Suprapubic skin (tissue), 4 donors: ENCODE measurements around the gene ZNF292. TPM values are rescaled to one million over a fixed set of nuclear protein-coding genes. Genes with fewer than 3 reads are reported as not detected.

Source experiments
- DNase-seq, 2 donors: peaks; one replicate each; pipeline ENCODE4 v3.0.0-alpha.2; 2019; ENCODE audit warnings: low spot score in 2 of 2
- H3K27ac ChIP-seq: fragments of 200-600 bp; sonication (generic); one replicate; pipeline ENCODE4 v1.5.1; 2019
- H3K27me3 ChIP-seq: fragments of 200-600 bp; sonication (generic); one replicate; pipeline ENCODE4 v1.5.1; 2019
- H3K36me3 ChIP-seq: fragments of 200-600 bp; sonication (generic); one replicate; pipeline ENCODE4 v1.5.1; 2019
- H3K4me1 ChIP-seq: fragments of 200-600 bp; sonication (generic); one replicate; pipeline ENCODE4 v1.5.1; 2019
- H3K4me3 ChIP-seq: fragments of 200-600 bp; sonication (generic); one replicate; pipeline ENCODE4 v1.5.1; 2019; ENCODE audit warnings: mild to moderate bottlenecking
- H3K9me3 ChIP-seq: fragments of 200-600 bp; sonication (generic); one replicate; pipeline ENCODE4 v1.5.1; 2019
- EP300 ChIP-seq: sonication (generic); formaldehyde crosslinking; IDR thresholded peaks from one replicate; pipeline ENCODE4 v1.6.1; 2017; ENCODE audit warnings: antibody characterized with exemption
- POLR2A ChIP-seq, 2 donors: fragments of 450-650 bp; IDR thresholded peaks; one replicate each; pipeline ENCODE4 v1.6.1; 2017; ENCODE audit warnings: antibody characterized with exemption in 2 of 2, mild to moderate bottlenecking in 2 of 2, moderate library complexity in 2 of 2
- POLR2AphosphoS5 ChIP-seq, 3 donors: sonication (generic); formaldehyde crosslinking; IDR thresholded peaks; one replicate each; pipeline ENCODE4 v1.6.1; 2017; ENCODE audit warnings: antibody characterized with exemption in 3 of 3
- WGBS: methylation state at CpG from one replicate; pipeline ENCODE4 v1.1.5; 2018; 5-methylcytosine and 5-hydroxymethylcytosine counted together
- total RNA-seq, 4 donors: library from RNA; depleted of rRNA; stranded (reverse); fragments of >200 nt; gene quantifications; one replicate each; pipeline ENCODE4 v1.1.0, GENCODE V29; 2016
- TF ChIP-seq, protein P1 (sequence below), 2 donors: fragments of 200-600 bp in 1 of 2; fragments of 450-650 bp in 1 of 2; sonication (generic) in 1 of 2; IDR thresholded peaks; one replicate each; pipeline ENCODE4 v1.5.1; 2016 to 2019; ENCODE audit warnings: antibody characterized with exemption in 2 of 2, mild to moderate bottlenecking in 1 of 2, moderate library complexity in 1 of 2

ZNF292 gene
- total RNA-seq, 4 donors from 2014 or later: 26.7 to 111 (median 34.7) TPM

DNA sequence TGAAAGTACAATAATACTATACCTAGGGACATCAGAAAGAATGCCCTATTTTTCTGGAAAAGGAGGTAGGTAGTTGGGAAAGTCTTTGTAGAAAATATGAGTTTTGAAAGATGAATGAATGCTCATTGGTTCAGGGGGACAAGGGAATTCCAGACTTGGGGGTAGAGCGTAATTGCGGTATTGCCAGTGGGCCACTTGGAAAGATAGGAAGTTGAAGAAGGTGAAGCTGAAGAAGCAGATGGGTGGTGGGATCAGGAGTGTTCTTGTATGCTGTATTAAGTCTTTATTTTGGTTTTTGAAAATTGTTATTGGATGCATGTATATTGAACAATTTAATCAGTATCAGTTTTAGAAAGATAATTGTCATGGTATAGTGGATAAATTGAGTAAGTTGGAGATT lies 109.1 kb downstream of the ZNF292 start:
- Histone ChIP-seq H3K36me3 (no peaks in the 10 kb centered on the region), H3K4me3 (no peak overlapping the region), H3K4me1 (no peaks in the 10 kb centered on the region), H3K27me3 (no peaks in the 10 kb centered on the region), H3K9me3 (no peaks in the 10 kb centered on the region), H3K27ac (no peak overlapping the region)
- TF ChIP-seq, protein P1, sequence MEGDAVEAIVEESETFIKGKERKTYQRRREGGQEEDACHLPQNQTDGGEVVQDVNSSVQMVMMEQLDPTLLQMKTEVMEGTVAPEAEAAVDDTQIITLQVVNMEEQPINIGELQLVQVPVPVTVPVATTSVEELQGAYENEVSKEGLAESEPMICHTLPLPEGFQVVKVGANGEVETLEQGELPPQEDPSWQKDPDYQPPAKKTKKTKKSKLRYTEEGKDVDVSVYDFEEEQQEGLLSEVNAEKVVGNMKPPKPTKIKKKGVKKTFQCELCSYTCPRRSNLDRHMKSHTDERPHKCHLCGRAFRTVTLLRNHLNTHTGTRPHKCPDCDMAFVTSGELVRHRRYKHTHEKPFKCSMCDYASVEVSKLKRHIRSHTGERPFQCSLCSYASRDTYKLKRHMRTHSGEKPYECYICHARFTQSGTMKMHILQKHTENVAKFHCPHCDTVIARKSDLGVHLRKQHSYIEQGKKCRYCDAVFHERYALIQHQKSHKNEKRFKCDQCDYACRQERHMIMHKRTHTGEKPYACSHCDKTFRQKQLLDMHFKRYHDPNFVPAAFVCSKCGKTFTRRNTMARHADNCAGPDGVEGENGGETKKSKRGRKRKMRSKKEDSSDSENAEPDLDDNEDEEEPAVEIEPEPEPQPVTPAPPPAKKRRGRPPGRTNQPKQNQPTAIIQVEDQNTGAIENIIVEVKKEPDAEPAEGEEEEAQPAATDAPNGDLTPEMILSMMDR (IDR thresholded peaks at IDR 0.05): no peak
- no peak for TF ChIP-seq EP300
- no peak for TF ChIP-seq POLR2AphosphoS5 (IDR thresholded peaks at IDR 0.05)
- TF ChIP-seq POLR2A (IDR thresholded peaks at IDR 0.05): no peak
- WGBS: 73% methylated on average over 2 of the region's 2 CpGs
- DNase-seq: no peak

DNA sequence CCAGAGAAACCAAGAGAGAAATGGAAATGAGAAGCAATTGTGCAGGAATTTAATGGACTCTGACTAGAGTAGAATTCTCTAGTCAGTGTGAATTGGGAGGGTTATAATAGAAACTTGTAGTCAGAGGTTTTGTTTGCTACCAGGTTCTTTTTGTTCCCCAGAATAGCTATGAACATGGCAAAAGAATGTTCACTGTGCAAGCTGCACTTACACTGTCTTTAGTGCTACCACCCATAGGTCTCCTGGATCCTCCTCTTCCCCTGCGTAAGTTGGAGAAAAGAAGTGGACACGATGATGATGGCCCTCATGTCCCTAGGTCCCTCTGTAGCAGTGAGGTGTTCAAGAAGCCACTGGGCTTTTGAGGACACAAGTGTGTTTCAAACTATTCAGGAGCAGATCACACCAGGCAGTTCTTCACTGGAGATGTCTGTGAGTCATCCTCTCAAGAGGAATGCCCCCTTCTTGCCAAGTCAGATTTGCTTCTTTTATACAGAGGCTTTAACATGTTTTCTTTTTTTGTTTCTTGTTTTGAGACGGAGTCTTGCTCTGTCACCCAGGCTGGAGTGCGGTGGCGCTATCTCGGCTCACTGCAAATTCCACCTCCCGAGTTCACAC lies 119.4 kb downstream of the ZNF292 start:
- H3K36me3 ChIP-seq: no peaks in the 10 kb centered on the region
- H3K27me3 ChIP-seq: no peaks in the 10 kb centered on the region
- H3K27ac ChIP-seq: no peak overlapping the region
- TF ChIP-seq POLR2AphosphoS5 (IDR thresholded peaks at IDR 0.05) (no peak), EP300 (no peak), POLR2A (IDR thresholded peaks at IDR 0.05) (no peak)
- TF ChIP-seq, protein P1 (IDR thresholded peaks at IDR 0.05): no peak
- DNase-seq: no peak
- H3K4me3 ChIP-seq: no peak overlapping the region
- no peaks in the 10 kb centered on the region for H3K9me3 ChIP-seq
- no peaks in the 10 kb centered on the region for H3K4me1 ChIP-seq
- 75% methylated on average over 7 of the region's 7 CpGs for WGBS

DNA sequence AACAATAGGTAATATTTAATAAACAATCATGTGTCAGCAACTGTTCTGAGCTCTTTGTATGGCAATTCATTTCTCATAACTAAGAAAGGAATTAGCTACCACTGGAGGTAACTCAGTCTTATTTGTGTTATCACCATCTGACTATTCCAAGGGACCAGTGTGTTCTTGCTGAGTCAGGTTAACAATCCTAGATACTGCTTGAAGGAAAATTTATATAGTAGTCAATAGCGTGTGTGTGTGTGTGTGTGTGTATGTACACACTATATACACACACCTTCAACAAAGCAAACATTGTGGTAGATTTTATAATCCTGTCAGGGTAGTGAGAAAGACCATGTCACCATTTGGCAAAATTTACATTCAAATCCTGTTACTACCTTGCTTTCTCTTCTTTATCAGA lies 121.3 kb downstream of the ZNF292 start:
- no peak for DNase-seq

DNA sequence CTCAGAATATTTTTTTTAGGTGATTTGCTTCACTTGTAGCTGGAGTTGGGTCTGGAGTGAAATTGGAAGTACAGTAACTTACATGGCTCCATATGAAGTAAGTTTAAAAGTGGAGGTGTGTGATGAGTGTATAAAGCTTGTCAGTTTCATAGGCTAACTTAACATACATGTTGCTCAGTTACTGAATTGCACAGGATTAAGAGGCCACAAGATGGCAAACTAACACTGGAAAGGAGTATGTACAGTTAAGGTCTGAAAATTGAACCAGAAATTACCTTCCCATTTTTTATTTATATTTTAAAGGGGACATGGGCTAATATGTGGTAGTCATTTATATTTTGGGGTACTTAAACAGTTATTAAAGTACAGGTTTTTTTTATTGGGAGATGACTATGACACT lies 121.8 kb downstream of the ZNF292 start:
- DNase-seq: no peak
- TF ChIP-seq, protein P1 (IDR thresholded peaks at IDR 0.05): no peak
- no peak for TF ChIP-seq POLR2AphosphoS5 (IDR thresholded peaks at IDR 0.05)
- TF ChIP-seq POLR2A (IDR thresholded peaks at IDR 0.05): no peak
- no peak for TF ChIP-seq EP300
- no peaks in the 10 kb centered on the region for H3K9me3 ChIP-seq
- no peaks in the 10 kb centered on the region for H3K27me3 ChIP-seq
- no peaks in the 10 kb centered on the region for H3K36me3 ChIP-seq
- no peaks in the 10 kb centered on the region for H3K4me1 ChIP-seq
- H3K4me3 ChIP-seq: no peak overlapping the region
- no peak overlapping the region for H3K27ac ChIP-seq

More for the DNA sequence above, 121.3 kb downstream of the ZNF292 start:
- Histone ChIP-seq H3K27ac (no peak overlapping the region), H3K4me1 (no peaks in the 10 kb centered on the region), H3K9me3 (no peaks in the 10 kb centered on the region), H3K27me3 (no peaks in the 10 kb centered on the region), H3K36me3 (no peaks in the 10 kb centered on the region), H3K4me3 (no peak overlapping the region)
- 71% methylated on average over 1 of the region's 1 CpG for WGBS
- TF ChIP-seq POLR2AphosphoS5 (IDR thresholded peaks at IDR 0.05): no peak
- TF ChIP-seq, protein P1 (IDR thresholded peaks at IDR 0.05): no peak
- TF ChIP-seq EP300: no peak
- no peak for TF ChIP-seq POLR2A (IDR thresholded peaks at IDR 0.05)

DNA sequence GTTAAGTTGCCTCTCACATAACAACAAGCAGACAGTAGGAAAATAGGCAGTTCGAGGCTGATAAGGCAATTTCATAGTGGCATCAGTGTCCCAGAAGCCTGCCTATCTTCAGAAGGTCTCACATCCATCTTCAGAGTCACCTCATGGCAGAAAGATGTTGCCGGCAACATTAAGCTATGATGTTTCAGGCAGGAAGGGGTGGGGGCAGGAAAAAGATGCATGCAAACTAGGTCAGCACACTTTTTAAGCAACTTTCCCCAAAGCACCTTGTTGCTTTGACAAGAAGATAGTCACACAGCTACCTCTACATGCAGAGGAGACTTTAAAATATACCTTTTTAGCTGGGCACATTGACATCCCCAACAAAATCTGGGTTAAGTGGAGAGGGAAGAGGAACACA lies 123.8 kb downstream of the ZNF292 start:
- H3K27me3 ChIP-seq: no peaks in the 10 kb centered on the region
- no peak for DNase-seq
- H3K9me3 ChIP-seq: no peaks in the 10 kb centered on the region
- WGBS: 58% methylated on average over 2 of the region's 2 CpGs
- no peaks in the 10 kb centered on the region for H3K4me1 ChIP-seq
- no peak overlapping the region for H3K4me3 ChIP-seq
- no peaks in the 10 kb centered on the region for H3K36me3 ChIP-seq
- no peak overlapping the region for H3K27ac ChIP-seq
- TF ChIP-seq, protein P1 (IDR thresholded peaks at IDR 0.05): no peak
- TF ChIP-seq POLR2A (IDR thresholded peaks at IDR 0.05) (no peak), POLR2AphosphoS5 (IDR thresholded peaks at IDR 0.05) (no peak), EP300 (no peak)
